Ascending aorta (tissue), 2 donors: ENCODE results near the gene GFOD1. TPM values are rescaled to one million over a fixed set of nuclear protein-coding genes. Genes with fewer than 3 reads are reported as not detected.
A peak's percentile ranks its signal among the peaks of the same experiment; 100 is the strongest.

Source experiments
- DNase-seq, 2 donors: peaks; one replicate each; pipeline ENCODE4 v3.0.0-alpha.2; 2019; ENCODE audit warnings: low spot score in 2 of 2
- H3K27ac ChIP-seq, 2 donors: fragments of 200-600 bp; sonication (generic); one replicate each; pipeline ENCODE4 v1.5.1; 2016 to 2017; ENCODE audit warnings: mild to moderate bottlenecking in 1 of 2
- H3K27me3 ChIP-seq: fragments of 200-600 bp; sonication (generic); one replicate; pipeline ENCODE4 v1.5.1; 2017
- H3K36me3 ChIP-seq, 2 donors: fragments of 200-600 bp; sonication (generic); one replicate each; pipeline ENCODE4 v1.5.1; 2016
- H3K4me1 ChIP-seq, 2 donors: fragments of 200-600 bp; sonication (generic); one replicate each; pipeline ENCODE4 v1.5.1; 2016 to 2017; ENCODE audit warnings: mild to moderate bottlenecking in 1 of 2
- H3K4me3 ChIP-seq, 2 donors: fragments of 200-600 bp; sonication (generic); one replicate each; pipeline ENCODE4 v1.5.1; 2016 to 2017; ENCODE audit warnings: mild to moderate bottlenecking in 1 of 2
- H3K9me3 ChIP-seq, 2 donors: fragments of 200-600 bp; sonication (generic); one replicate each; pipeline ENCODE4 v1.5.1; 2016
- intact Hi-C: fragments of 100-400 bp; cut with DNase I; formaldehyde crosslinking; loops from one replicate; pipeline ENCODE4 v1.15.1; 2023
- total RNA-seq: library from RNA; depleted of rRNA; stranded (reverse); fragments of >200 nt; gene quantifications from one replicate; pipeline ENCODE4 v1.1.0, GENCODE V29; 2016
- TF ChIP-seq, protein P1 (sequence below), 3 experiments: fragments of 200-600 bp in 2 of 3; fragments of 450-650 bp in 1 of 3; sonication (generic) in 2 of 3; IDR thresholded peaks; one replicate each; pipeline ENCODE4 v1.5.1; 2016 to 2019; ENCODE audit warnings: antibody characterized with exemption in 3 of 3, mild to moderate bottlenecking in 1 of 3, moderate library complexity in 1 of 3

GFOD1 gene
- total RNA-seq, 1 donor from 2014 or later, result 28.7 TPM

DNA sequence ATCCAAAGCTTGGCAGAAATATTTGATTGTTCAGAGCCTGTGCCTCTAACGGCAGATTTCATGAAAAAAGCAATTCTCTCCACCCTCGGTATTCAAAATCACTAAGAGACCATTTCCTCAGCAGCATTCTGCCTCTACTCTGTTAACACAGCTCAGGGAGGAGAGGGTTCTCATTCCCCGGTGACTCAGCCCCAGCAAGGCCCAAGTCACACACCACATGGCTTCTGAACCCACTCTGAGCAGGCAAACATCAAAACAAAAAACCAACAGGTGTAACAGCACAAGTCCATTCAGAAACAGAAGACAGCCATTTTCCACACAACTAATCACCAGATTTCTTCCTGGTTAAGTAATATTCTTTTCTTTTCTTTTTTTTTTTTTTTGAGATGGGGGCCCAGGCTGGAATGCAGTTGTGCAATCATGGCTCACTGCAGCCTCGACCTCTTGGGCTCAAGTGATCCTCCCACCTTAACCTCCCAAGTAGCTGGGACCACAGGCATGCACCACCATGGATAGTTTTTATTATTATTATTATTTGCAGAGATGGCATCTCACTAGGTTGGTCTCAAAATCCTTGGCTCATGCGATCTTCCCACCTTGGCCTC is 55.4 kb downstream of the GFOD1 start:
- intact Hi-C loops, result no loop called here
- no peaks in the 10 kb centered on the region for H3K27me3 ChIP-seq
- H3K4me3 ChIP-seq, result no peak overlapping the region
- DNase-seq, result no peak
- no peak overlapping the region for H3K27ac ChIP-seq
- H3K4me1 ChIP-seq, result no peaks in the 10 kb centered on the region
- peaks cover 0 to 6% of the 10 kb centered on the region in 2 donors for H3K9me3 ChIP-seq
- no peaks in the 10 kb centered on the region for H3K36me3 ChIP-seq
- TF ChIP-seq, protein P1, sequence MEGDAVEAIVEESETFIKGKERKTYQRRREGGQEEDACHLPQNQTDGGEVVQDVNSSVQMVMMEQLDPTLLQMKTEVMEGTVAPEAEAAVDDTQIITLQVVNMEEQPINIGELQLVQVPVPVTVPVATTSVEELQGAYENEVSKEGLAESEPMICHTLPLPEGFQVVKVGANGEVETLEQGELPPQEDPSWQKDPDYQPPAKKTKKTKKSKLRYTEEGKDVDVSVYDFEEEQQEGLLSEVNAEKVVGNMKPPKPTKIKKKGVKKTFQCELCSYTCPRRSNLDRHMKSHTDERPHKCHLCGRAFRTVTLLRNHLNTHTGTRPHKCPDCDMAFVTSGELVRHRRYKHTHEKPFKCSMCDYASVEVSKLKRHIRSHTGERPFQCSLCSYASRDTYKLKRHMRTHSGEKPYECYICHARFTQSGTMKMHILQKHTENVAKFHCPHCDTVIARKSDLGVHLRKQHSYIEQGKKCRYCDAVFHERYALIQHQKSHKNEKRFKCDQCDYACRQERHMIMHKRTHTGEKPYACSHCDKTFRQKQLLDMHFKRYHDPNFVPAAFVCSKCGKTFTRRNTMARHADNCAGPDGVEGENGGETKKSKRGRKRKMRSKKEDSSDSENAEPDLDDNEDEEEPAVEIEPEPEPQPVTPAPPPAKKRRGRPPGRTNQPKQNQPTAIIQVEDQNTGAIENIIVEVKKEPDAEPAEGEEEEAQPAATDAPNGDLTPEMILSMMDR (IDR thresholded peaks at IDR 0.05), result no peak

DNA sequence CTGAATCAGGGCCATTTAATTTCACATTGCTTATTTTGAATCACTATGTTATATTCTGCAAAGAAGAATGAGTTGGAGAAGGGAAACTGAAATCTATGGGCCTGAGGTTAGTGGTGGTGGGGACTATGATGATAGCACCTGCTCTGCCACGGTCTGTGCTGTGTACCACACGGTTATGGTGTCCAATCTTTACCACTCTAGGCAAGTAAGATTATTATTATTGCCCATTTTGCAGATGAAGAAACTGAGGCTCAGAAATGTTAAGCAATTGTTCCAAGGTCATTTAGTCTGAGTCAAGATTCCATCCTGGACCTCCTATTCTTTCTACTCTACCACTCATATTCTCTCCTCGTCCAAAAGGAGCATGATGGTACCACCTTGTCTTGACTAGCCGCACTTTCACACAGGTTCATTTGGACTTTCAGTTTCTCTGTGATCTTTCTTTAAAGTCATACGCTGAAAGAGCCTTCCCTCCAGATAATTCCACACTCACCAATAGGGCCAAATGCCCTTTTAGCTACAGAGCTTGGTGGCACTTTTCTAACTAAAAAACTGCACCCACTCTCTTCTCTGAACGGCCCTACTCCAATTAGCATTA is 56.2 kb downstream of the GFOD1 start:
- intact Hi-C loops, result no loop called here
- H3K4me1 ChIP-seq, result peaks cover 0 to 3% of the 10 kb centered on the region in 2 donors
- no peaks in the 10 kb centered on the region for H3K36me3 ChIP-seq
- H3K27me3 ChIP-seq, result no peaks in the 10 kb centered on the region
- TF ChIP-seq, protein P1 (IDR thresholded peaks at IDR 0.05), result no peak
- peaks cover 0 to 6% of the 10 kb centered on the region in 2 donors for H3K9me3 ChIP-seq
- H3K4me3 ChIP-seq, result no peak overlapping the region
- no peak for DNase-seq
- no peak overlapping the region for H3K27ac ChIP-seq

DNA sequence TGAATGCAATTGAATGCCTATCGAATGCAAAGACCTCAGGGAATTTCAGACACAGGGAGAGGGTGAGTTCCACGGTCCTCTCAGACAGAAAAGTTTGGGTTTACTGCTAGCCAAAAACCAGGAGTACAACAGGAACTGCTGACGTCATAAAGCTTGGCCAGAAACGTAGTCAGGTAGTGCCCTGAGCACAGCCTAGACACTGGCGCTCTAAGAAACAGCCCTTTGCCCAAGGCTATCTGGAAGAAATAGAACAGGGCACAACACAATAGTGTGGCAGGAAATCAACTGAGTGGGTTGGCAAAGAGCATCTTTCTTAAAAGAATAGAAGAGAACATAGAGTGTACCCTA is 58.0 kb downstream of the GFOD1 start:
- peaks cover 0 to 1% of the 10 kb centered on the region in 2 donors for H3K9me3 ChIP-seq
- H3K4me1 ChIP-seq, result peaks cover 7 to 15% of the 10 kb centered on the region in 2 donors
- no peaks in the 10 kb centered on the region for H3K27me3 ChIP-seq
- H3K36me3 ChIP-seq, result no peaks in the 10 kb centered on the region
- no peak overlapping the region for H3K27ac ChIP-seq
- DNase-seq, result peak in 1 of 2 donors; percentile 46
- no peak overlapping the region for H3K4me3 ChIP-seq
- TF ChIP-seq, protein P1 (IDR thresholded peaks at IDR 0.05), result no peak
- intact Hi-C loops, result loop anchor here (5.0 kb wide), 1 partner anchor 58 kb away; the partner anchor contains the start of gene GFOD1

DNA sequence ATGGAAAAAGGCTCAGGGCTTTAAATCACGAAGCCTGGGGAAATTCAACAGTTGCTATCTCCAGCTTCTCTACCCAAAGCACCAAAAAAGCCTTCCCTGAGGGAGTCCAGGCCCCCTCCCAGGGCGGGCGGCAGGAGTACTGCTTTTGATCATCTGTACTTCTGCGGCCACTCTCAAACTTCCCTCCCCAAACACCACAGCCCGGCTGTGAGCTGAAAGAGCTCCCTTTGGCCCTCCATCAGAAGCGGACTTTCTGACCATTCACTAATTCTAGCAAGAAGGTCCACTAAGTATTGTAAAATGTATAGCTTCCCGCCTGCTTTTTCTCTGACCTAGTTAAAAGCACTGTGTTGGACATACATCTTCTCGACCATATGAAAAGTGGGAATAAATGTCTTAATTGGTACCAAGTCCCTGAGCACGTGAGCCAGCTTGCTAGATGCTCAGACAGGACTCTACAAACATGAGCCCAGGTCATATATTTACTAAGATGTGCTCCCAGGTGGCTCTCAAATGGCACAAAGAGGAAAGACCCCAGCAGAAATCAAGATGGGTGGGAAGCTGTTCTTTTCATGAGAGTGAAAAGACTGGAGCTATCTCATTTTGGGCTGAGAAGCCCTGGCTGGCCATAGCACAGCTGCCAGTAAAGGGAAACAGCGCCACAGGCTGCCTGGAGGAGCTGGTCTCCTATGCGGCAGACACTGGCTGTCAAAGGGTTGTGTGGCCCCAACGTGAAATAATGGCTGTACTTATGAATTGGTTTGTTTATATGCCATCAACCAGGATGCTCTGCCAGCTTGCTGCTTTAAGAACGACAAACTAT is 58.6 kb downstream of the GFOD1 start:
- intact Hi-C loops, result loop anchor here (5.0 kb wide), 1 partner anchor 59 kb away; the partner anchor contains the start of gene GFOD1
- peaks cover 7 to 15% of the 10 kb centered on the region in 2 donors for H3K4me1 ChIP-seq
- H3K4me3 ChIP-seq, result no peak overlapping the region
- H3K27ac ChIP-seq, result no peak overlapping the region
- peak in 1 of 2 donors; percentile 51 for DNase-seq
- H3K36me3 ChIP-seq, result no peaks in the 10 kb centered on the region
- H3K27me3 ChIP-seq, result no peaks in the 10 kb centered on the region
- TF ChIP-seq, protein P1 (IDR thresholded peaks at IDR 0.05), result no peak
- no peaks in the 10 kb centered on the region for H3K9me3 ChIP-seq

DNA sequence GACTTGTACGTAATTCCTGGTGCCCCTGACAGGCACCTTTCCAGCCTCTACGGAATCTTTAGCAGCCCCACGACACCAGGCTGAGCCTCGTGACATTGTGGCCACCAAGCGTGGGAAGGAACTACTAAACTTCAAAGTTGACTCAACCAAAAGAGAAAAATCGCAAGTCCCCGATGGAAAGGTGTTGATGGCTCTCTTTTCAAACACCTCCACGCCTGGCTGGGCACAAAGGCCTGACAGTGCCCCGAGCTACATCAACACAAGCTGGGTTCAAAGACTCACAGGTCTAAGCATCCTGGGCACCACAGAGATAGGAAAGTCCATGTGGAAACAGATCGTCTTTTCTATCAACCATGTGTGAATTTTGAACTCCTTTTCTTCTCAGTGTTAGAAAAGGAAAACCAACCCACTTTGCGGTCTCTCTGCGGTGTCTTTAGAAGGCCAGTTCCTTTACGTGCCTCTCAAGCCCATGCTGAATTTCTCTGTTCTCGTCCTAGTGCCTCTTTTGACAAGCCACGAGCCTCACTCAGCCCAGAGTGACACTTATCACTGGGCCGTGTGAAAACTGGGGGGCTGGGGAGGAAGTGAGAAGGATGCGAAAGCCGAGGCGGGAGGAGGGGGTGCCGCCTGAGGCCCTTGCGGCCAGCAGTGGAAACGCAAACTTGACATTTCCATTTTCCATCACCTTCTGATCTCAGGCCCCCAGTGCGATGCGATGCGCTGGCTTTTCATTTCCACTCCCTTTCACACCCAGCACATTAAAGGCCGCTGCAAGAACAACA is 59.4 kb downstream of the GFOD1 start:
- H3K36me3 ChIP-seq, result no peaks in the 10 kb centered on the region
- intact Hi-C loops, result loop anchor here (5.0 kb wide), 1 partner anchor 59 kb away; the partner anchor contains the start of gene GFOD1
- TF ChIP-seq, protein P1 (IDR thresholded peaks at IDR 0.05), result no peak
- peaks cover 7 to 18% of the 10 kb centered on the region in 2 donors for H3K4me1 ChIP-seq
- no peaks in the 10 kb centered on the region for H3K27me3 ChIP-seq
- H3K9me3 ChIP-seq, result no peaks in the 10 kb centered on the region
- peak in 1 of 2 donors; percentile 63 for DNase-seq
- H3K4me3 ChIP-seq, result no peak overlapping the region
- no peak overlapping the region for H3K27ac ChIP-seq
